ENCODE results near the gene PTDSS2.

PTDSS2 gene

GRCh38 chr11:502288-503178 lies 52.5 kb downstream of the PTDSS2 start:
- no peaks in the 10 kb centered on the region for H4K20me1 ChIP-seq (ENCODE audit: insufficient read depth, low read length)
- TF ChIP-seq CTCF (IDR thresholded peaks at IDR 0.05; ENCODE audit: low read length) (no peak), EZH2 (IDR thresholded peaks at IDR 0.05; ENCODE audit: borderline replicate concordance, low read length) (no peak)
- H3K79me2 ChIP-seq (ENCODE audit: insufficient read depth, low read length), result 0 out of 2 replicates have a peak, but pooled peaks cover 9% of the 10 kb centered on the region
- H3K9me3 ChIP-seq (ENCODE audit: low read length), result no peaks in the 10 kb centered on the region
- no peaks in the 10 kb centered on the region for H3F3A ChIP-seq (ENCODE audit: insufficient read depth, low read length)
- no peak overlapping the region for H3K27ac ChIP-seq (ENCODE audit: low read depth, low read length, poor library complexity, severe bottlenecking)
- H2AFZ ChIP-seq (ENCODE audit: low read length), result no peak overlapping the region
- peaks cover 27% of the 10 kb centered on the region for H3K4me1 ChIP-seq (ENCODE audit: insufficient read depth, low read length, severe bottlenecking)
- H3K4me3 ChIP-seq (ENCODE audit: low read depth, low read length, poor library complexity, severe bottlenecking), result no peak overlapping the region
- H3K9me2 ChIP-seq (ENCODE audit: low read depth, low read length), result no peaks in the 10 kb centered on the region
- H3K9ac ChIP-seq (ENCODE audit: low read length), result no peak overlapping the region
- no peak overlapping the region for H3K4me2 ChIP-seq (ENCODE audit: low read length)
- H3K36me3 ChIP-seq (ENCODE audit: insufficient read depth, low read length), result peaks cover 42% of the 10 kb centered on the region
- no peaks in the 10 kb centered on the region for H3K27me3 ChIP-seq (ENCODE audit: insufficient read depth, low read length)

GRCh38 chr11:503179-503981 lies 53.3 kb downstream of the PTDSS2 start:
- Histone ChIP-seq H3K4me3 (ENCODE audit: low read depth, low read length, poor library complexity, severe bottlenecking) (peak overlapping the region; percentile 84), H3K9me3 (ENCODE audit: low read length) (no peaks in the 10 kb centered on the region), H3K79me2 (ENCODE audit: insufficient read depth, low read length) (0 out of 2 replicates have a peak, but pooled peaks cover 9% of the 10 kb centered on the region), H3K27ac (ENCODE audit: low read depth, low read length, poor library complexity, severe bottlenecking) (no peak overlapping the region), H2AFZ (ENCODE audit: low read length) (no peak overlapping the region), H4K20me1 (ENCODE audit: insufficient read depth, low read length) (no peaks in the 10 kb centered on the region), H3K36me3 (ENCODE audit: insufficient read depth, low read length) (peaks cover 38% of the 10 kb centered on the region), H3K9me2 (ENCODE audit: low read depth, low read length) (no peaks in the 10 kb centered on the region), H3K4me2 (ENCODE audit: low read length) (peak overlapping the region; percentile 77; the same call in 1 of the 2 replicates), H3K9ac (ENCODE audit: low read length) (peak overlapping the region; percentile 15; the same call in 1 of the 2 replicates), H3K4me1 (ENCODE audit: insufficient read depth, low read length, severe bottlenecking) (peaks cover 30% of the 10 kb centered on the region), H3K27me3 (ENCODE audit: insufficient read depth, low read length) (no peaks in the 10 kb centered on the region), H3F3A (ENCODE audit: insufficient read depth, low read length) (no peaks in the 10 kb centered on the region)
- TF ChIP-seq EZH2 (IDR thresholded peaks at IDR 0.05; ENCODE audit: borderline replicate concordance, low read length) (no peak), CTCF (IDR thresholded peaks at IDR 0.05; ENCODE audit: low read length) (no peak)

- Histone ChIP-seq H4K20me1 (ENCODE audit: insufficient read depth, low read length) (no peaks in the 10 kb centered on the region), H3K9ac (ENCODE audit: low read length) (peak overlapping the region; percentile 15; the same call in 1 of the 2 replicates), H3K27me3 (ENCODE audit: insufficient read depth, low read length) (no peaks in the 10 kb centered on the region), H3K36me3 (ENCODE audit: insufficient read depth, low read length) (peaks cover 34% of the 10 kb centered on the region), H3K9me3 (ENCODE audit: low read length) (no peaks in the 10 kb centered on the region), H3K27ac (ENCODE audit: low read depth, low read length, poor library complexity, severe bottlenecking) (no peak overlapping the region), H3K79me2 (ENCODE audit: insufficient read depth, low read length) (0 out of 2 replicates have a peak, but pooled peaks cover 9% of the 10 kb centered on the region), H3K9me2 (ENCODE audit: low read depth, low read length) (no peaks in the 10 kb centered on the region), H3K4me1 (ENCODE audit: insufficient read depth, low read length, severe bottlenecking) (peaks cover 30% of the 10 kb centered on the region), H3K4me3 (ENCODE audit: low read depth, low read length, poor library complexity, severe bottlenecking) (peak overlapping the region; percentile 84), H3K4me2 (ENCODE audit: low read length) (peak overlapping the region; percentile 77), H2AFZ (ENCODE audit: low read length) (no peak overlapping the region), H3F3A (ENCODE audit: insufficient read depth, low read length) (no peaks in the 10 kb centered on the region)
- TF ChIP-seq EZH2 (IDR thresholded peaks at IDR 0.05; ENCODE audit: borderline replicate concordance, low read length) (no peak), CTCF (IDR thresholded peaks at IDR 0.05; ENCODE audit: low read length) (no peak)
Observed at GRCh38 chr11:504053-504993, 54.2 kb downstream of the PTDSS2 start.
